Stimulated activated CD8-positive, alpha-beta memory T cell treated with anti-CD3 and anti-CD28 coated beads, Interleukin-7, amount 100 ng/mL, for 4 hours (primary cell): Measurements from ENCODE around the gene EPB41L4A.

Source experiments
- DNase-seq, 2 donors: peaks; one replicate each; pipeline ENCODE4 v3.0.0-alpha.2; 2020; ENCODE audit warnings: low read depth in 2 of 2

The EPB41L4A gene

DNA sequence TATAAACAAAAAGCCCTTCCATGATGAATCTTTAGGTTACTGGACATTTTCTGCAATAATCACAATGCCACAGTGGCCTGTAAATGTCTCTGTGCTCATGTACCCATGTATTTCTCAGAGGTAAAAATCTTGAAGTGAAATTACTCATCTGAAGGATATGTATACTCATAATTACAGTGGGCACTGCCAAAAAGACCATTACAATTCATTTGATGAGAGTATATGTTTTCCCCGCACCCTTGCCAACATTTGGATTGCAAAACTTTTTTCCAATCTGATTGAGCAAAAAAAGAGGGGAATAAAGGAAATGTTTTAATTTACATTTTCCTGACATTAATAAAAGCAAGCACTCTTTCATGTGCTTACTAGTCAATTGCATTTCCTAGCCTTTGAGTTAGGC, 110.5 kb downstream of the EPB41L4A start:
- no peak for DNase-seq

GRCh38 chr5:112306956-112307355, 112.1 kb downstream of the EPB41L4A start:
- no peak for DNase-seq

GRCh38 chr5:112304743-112305142, 114.3 kb downstream of the EPB41L4A start:
- no peak for DNase-seq

DNA sequence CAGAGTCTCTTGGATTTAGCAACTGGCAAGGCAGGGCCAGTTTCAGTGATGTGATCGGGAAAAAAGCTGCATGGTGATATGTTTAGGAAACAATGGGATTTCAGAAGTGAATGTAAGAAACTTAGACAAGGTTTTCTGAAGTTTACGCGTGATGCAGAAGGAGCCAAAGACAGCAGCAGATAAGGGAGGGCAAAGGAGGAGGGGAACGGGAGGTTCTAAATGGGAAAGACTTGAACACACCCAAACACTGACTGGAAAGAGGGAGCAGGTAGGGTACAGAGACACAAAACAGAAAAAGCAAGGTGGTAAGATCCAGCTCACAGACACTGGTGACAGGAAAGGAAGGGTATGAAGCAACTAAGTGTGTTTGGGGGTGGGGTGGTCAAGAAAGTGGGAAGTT, 115.4 kb downstream of the EPB41L4A start:
- no peak for DNase-seq

- DNase-seq = no peak
These were observed 125.0 kb downstream of the EPB41L4A start for GRCh38 chr5:112294126-112294525.

GRCh38 chr5:112293587-112293986, 125.5 kb downstream of the EPB41L4A start:
- no peak for DNase-seq

DNA sequence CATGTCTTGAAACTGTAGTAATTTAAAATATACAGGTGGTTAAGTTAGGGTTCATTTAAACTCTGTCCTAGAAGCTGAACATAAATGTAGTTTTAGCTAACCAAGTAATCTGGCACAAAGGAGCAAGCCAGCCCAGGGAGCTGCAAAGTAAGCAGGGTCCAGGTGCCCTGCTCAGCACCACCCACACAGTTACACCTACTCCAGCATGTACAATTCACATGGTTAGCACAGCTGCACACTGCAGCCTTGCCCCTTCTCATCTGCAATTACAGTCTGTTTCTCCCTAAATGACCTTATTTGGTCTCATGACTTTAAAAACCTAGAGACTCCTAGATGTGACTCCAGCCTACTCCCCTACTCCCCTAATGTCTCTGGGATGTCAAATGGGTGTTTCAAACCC, 128.4 kb downstream of the EPB41L4A start:
- no peak for DNase-seq

DNA sequence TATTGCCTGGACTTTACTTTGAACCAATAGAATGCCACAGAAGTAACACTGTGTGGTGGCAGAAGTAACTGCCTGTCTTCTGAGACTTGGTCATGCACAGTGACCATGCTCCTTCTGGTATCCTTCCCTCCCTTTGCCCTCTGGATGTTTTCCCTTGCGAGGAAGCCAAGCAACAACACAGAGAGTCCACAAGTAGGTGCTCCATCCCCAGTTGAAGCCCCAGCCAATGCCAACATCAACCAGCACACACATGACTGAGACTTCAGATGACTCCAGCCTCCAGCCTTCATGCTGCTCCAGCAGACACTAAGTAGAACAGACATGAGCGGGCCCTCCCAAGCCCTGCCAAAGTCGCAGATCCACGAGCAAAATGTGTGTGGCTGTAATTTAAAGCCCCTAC, 129.6 kb downstream of the EPB41L4A start:
- DNase-seq = no peak

- no peak for DNase-seq
These were observed 134.8 kb downstream of the EPB41L4A start for GRCh38 chr5:112283943-112284929.

- no peak for DNase-seq
These were observed 136.0 kb downstream of the EPB41L4A start for GRCh38 chr5:112283034-112283582.

- DNase-seq = no peak
These were observed 140.0 kb downstream of the EPB41L4A start for GRCh38 chr5:112279082-112279481.

- DNase-seq = no peak
These were observed 142.1 kb downstream of the EPB41L4A start for GRCh38 chr5:112276991-112277390.

DNA sequence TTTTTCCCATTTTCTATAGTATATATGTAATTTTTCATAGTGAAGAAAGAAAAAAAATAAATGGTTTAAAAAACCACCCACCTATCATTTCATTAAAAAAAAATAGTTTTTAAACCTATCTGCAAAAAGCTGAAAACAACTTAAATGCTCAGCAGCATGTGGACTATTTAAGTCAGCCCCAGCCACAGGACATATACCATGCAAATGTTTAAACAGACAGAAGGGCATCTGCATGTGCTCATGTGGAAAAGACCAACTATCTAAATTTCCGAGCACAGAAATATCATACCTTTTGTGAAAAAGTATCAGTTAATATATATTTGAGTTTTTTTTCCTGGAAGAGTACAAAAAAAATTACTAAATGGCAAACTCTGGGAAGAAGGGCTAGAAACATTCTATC, 143.4 kb downstream of the EPB41L4A start:
- DNase-seq = no peak

DNA sequence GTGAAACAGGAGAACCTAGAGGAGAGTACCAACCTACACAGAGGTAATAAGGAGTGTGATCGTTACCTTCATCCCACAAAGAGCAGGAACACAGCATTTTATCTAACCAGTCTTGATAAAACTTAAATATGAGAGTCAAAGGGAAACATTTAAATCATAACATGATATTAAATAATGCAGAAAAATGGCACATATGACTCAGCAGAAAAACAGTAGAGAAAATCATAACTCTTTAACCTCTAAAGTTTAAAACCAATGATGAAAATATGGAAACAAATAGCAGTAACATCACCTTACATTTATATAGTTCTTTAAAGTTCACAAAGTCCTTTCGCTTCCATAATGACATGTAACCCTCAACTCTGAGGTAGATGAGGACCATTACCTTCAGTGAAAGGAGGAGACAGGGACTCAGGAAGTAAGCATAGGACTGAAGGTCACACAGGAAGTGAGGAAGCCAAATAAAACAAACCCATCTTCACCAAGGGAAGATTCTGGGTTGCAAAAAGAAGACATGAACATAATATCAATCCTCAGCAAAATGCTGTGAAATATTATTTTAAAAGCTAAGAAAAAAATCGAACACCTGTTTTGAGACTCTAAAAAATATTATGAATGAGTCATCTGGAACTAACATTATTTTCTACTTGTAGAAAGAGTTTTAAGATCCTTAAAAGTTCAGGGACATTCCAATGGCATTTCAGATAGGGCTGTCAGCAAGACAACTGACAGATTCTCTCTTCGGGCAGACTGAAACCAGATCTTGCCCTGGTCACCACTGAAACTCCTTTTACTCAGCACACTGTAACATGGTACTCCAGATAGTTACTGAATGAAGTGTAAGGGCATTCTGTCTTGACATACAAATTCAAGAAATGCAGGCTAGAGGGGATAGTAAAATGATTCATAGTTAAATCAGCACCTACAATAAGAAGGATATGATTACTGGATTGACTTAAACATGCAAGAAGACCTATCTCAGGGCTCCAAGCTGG, 148.5 kb downstream of the EPB41L4A start:
- DNase-seq = no peak

GRCh38 chr5:112267231-112267630, 151.8 kb downstream of the EPB41L4A start:
- DNase-seq = no peak

GRCh38 chr5:112264666-112265065, 154.4 kb downstream of the EPB41L4A start:
- no peak for DNase-seq

DNA sequence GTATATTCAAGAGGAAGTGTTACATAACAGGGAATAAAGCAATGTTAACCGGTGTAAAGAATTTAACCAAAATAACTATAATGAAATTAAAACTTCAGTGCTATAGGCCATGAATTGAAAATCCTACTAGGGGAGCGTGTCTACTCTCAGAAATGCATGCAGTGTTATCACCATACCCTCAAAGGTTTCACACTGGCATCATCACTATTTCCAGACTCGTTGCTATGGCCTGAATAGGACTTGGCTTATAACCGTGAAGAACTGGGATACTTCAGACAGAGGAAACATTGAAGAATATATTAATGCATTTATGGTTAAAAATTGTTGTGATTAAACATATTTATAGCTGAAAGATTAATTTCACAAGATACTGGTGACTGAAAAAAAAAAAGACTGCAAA, 154.9 kb downstream of the EPB41L4A start:
- no peak for DNase-seq

DNA sequence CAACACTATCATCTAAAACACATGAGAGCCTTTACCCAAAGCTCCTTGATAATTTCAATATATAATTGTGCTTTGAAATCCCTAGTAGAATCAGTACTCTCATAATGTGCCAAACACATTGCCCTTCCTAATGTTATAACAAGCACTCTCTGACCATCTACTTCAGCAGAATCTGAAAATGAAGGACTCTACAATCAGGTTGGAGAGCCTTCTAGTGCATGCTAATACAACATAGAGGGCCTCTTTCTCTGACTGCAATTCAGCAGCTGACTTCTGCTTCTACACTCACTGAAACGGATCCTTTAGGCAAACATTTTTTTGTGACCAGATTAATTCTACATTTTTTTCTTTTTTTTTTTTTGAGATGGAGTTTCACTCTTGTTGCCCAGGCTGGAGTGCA, 155.6 kb downstream of the EPB41L4A start:
- no peak for DNase-seq

DNA sequence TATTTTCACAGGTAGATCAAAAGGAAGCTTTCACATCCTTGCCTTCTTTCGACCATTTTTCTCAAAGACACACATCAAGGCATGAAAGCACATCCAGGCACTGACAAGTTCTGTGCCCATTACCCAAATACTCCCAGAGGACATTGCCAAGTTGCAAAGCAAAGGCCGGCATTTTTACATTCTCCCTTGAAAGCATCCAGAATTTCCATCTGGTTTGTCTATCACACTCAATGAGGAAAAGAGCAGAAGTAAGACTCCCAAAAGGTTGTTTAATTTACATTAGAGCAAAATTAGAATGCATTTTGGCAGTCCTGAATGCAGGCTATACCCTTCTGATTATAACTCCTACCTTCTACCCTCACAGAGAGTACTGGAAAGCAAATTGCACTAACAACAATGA, 160.5 kb downstream of the EPB41L4A start:
- DNase-seq = no peak

- DNase-seq = no peak
These were observed 161.1 kb downstream of the EPB41L4A start for GRCh38 chr5:112257976-112258375.

GRCh38 chr5:112257005-112257404, 162.1 kb downstream of the EPB41L4A start:
- DNase-seq = no peak

DNA sequence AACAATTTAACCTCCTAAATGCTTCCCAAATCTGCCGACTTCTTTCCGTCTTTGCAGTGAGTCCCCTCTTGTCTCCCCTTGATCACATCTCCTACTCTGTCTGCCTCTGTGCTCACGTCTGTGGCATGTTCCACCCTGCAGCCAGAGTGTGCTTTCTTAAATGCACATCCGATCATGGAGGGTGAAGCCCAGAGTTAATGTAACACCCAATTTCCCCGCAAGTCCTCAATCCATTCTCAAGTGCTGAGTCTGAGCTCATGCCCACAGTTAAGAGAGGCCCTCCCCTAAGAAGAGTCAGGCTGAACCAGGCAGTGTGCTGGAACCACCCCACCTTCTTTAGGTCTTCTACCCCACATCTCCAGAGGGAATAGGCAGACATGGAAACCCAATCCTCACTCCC, 164.8 kb downstream of the EPB41L4A start:
- no peak for DNase-seq
